NB4 (cell line): ENCODE measurements around the gene ADCY2.

Experiments used
- POLR2A ChIP-seq: IDR thresholded peaks from 2 replicates; pipeline ENCODE4 v1.6.1; 2011; ENCODE audit warnings: mild to moderate bottlenecking; ENCODE audit not compliant: insufficient read length; ENCODE audit errors: extremely low read depth
- TF ChIP-seq, protein P1 (sequence below): IDR thresholded peaks from one replicate; pipeline ENCODE4 v1.5.1; 2012; ENCODE audit warnings: low read depth, low read length
- TF ChIP-seq, protein P2 (sequence below): IDR thresholded peaks from 2 replicates; pipeline ENCODE4 v1.6.1; 2011; ENCODE audit warnings: low read depth, low read length

DNA sequence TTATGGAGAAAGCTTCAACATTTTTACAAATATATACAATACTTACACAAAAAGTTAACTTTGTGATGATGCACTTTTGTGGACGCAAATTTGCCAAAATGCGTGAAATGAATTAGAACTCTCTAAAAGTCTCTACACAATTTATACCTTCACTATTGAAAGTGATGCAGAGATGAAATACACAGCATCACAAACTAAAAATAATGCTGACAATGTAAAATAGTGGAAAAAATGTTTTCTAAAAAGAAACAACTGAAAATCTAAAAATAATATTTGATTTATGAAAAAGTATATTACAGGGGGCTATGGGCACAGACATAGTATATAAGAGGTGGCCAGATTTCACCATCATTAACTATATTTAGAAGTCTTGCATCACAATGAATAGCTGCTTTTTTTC, 188.8 kb downstream of the ADCY2 start:
- TF ChIP-seq, protein P1, sequence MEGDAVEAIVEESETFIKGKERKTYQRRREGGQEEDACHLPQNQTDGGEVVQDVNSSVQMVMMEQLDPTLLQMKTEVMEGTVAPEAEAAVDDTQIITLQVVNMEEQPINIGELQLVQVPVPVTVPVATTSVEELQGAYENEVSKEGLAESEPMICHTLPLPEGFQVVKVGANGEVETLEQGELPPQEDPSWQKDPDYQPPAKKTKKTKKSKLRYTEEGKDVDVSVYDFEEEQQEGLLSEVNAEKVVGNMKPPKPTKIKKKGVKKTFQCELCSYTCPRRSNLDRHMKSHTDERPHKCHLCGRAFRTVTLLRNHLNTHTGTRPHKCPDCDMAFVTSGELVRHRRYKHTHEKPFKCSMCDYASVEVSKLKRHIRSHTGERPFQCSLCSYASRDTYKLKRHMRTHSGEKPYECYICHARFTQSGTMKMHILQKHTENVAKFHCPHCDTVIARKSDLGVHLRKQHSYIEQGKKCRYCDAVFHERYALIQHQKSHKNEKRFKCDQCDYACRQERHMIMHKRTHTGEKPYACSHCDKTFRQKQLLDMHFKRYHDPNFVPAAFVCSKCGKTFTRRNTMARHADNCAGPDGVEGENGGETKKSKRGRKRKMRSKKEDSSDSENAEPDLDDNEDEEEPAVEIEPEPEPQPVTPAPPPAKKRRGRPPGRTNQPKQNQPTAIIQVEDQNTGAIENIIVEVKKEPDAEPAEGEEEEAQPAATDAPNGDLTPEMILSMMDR: no peak
- TF ChIP-seq POLR2A: no peak
- TF ChIP-seq, protein P2, sequence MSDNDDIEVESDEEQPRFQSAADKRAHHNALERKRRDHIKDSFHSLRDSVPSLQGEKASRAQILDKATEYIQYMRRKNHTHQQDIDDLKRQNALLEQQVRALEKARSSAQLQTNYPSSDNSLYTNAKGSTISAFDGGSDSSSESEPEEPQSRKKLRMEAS: no peak
